Esophagus squamous epithelium (tissue), 5 donors: ENCODE measurements around the gene RBFOX2. TPM values are rescaled to one million over a fixed set of nuclear protein-coding genes. Genes with fewer than 3 reads are reported as not detected.
"Not testable (repeated sequence)": the region's sequence is repeated elsewhere in the genome, so short reads cannot be mapped to it uniquely, and the experiment has no call there.

Source experiments
- DNase-seq: peaks from one replicate; lab custom pipeline; 2025; lab: John Stamatoyannopoulos, UW
- H3K27ac ChIP-seq, 4 donors: fragments of 200-600 bp; sonication (generic); one replicate each; pipeline ENCODE4 v1.5.1; 2016 to 2019; ENCODE audit warnings: mild to moderate bottlenecking in 1 of 4
- H3K27me3 ChIP-seq, 4 donors: fragments of 200-600 bp; sonication (generic); 1 replicate in 3 of 4; 2 replicates in 1 of 4; pipeline versions ENCODE4 v1.5.1 to v1.6.0; 2017 to 2021; ENCODE audit warnings: antibody characterized with exemption in 1 of 4
- H3K36me3 ChIP-seq, 3 donors: fragments of 200-600 bp; sonication (generic); one replicate each; pipeline ENCODE4 v1.5.1; 2016 to 2019
- H3K4me1 ChIP-seq, 3 donors: fragments of 200-600 bp; sonication (generic); one replicate each; pipeline ENCODE4 v1.5.1; 2017 to 2019
- H3K4me3 ChIP-seq, 4 donors: fragments of 200-600 bp; sonication (generic); 1 replicate in 3 of 4; 2 replicates in 1 of 4; pipeline ENCODE4 v1.5.1; 2016 to 2019; ENCODE audit warnings: mild to moderate bottlenecking in 2 of 4, moderate library complexity in 1 of 4
- H3K9me3 ChIP-seq, 3 donors: fragments of 200-600 bp; sonication (generic); one replicate each; pipeline ENCODE4 v1.5.1; 2016 to 2019
- POLR2A ChIP-seq, 4 donors: fragments of 450-650 bp; IDR thresholded peaks; one replicate each; pipeline ENCODE4 v1.6.1; 2017; ENCODE audit warnings: antibody characterized with exemption in 4 of 4, mild to moderate bottlenecking in 4 of 4, moderate library complexity in 3 of 4
- WGBS, 2 donors: methylation state at CpG; one replicate each; pipeline ENCODE4 v1.1.5; 2018; 5-methylcytosine and 5-hydroxymethylcytosine counted together
- intact Hi-C: fragments of 100-400 bp; cut with DNase I; formaldehyde crosslinking; loops from one replicate; pipeline ENCODE4 v1.15.0; 2022
- total RNA-seq, 4 donors: library from RNA; depleted of rRNA; stranded (reverse); fragments of >200 nt; gene quantifications; one replicate each; pipeline ENCODE4 v1.1.0, GENCODE V29; 2016
- TF ChIP-seq, protein P1 (sequence below), 6 experiments: fragments of 450-650 bp in 4 of 6; fragments of 200-600 bp in 2 of 6; sonication (generic) in 2 of 6; IDR thresholded peaks; one replicate each; pipeline ENCODE4 v1.5.1; 2016 to 2019; ENCODE audit warnings: antibody characterized with exemption in 6 of 6, mild to moderate bottlenecking in 4 of 6, moderate library complexity in 4 of 6
- donor health status: DM: yes; HTN: yes; CAD: no.

The RBFOX2 gene
- total RNA-seq, 4 donors from 2014 or later = 33.3 to 69.6 (median 46.3) TPM

DNA sequence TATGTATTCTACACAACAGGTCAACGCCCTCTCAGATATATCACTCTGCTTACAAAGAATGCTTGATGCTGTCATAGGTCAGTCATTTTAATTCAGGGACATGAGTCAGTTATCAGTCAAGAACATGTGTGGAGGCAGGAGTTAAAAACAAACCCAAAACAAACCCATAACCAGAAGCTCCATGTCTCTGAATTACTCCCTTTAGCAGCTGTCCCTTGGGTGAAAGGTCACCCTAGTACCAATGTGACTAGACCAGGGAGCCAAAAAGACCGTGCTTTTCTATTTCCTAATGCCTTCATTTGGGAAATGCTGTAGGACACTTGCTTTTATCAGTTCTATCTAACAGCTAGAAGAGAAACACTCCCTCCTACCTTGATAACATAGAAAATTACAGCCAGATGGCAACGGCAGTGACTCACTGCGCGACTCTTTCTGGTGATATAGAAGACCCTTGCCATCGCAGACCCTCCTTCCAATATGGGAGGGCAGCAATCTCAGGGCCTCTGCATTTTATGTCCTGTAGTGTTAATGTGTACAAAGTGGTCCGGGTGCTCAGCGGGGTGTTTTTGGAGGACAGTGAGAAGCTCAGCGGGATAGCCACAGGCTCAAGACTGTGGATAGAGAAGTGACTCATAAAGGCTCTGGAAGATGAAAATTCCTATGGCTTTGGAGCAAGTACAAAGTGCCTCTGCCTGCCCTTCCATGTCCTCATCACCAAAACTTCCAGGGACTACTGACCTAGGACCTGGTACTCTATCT is 286.1 kb downstream of the RBFOX2 start:
- no peak overlapping the region for H3K4me3 ChIP-seq
- H3K4me1 ChIP-seq = peaks cover 0 to 24% (median 0%) of the 10 kb centered on the region in 3 donors
- intact Hi-C loops = no loop called here
- 85 to 95% methylated on average over 4 to 8 of the region's 9 CpGs for WGBS, 2 donors
- H3K27ac ChIP-seq = peak overlapping the region in 2 of 4 donors; percentile 24 to 57
- no peak for DNase-seq
- peaks cover 0 to 89% (median 0%) of the 10 kb centered on the region in 3 donors for H3K36me3 ChIP-seq
- no peak for TF ChIP-seq POLR2A (IDR thresholded peaks at IDR 0.05)
- TF ChIP-seq, protein P1, sequence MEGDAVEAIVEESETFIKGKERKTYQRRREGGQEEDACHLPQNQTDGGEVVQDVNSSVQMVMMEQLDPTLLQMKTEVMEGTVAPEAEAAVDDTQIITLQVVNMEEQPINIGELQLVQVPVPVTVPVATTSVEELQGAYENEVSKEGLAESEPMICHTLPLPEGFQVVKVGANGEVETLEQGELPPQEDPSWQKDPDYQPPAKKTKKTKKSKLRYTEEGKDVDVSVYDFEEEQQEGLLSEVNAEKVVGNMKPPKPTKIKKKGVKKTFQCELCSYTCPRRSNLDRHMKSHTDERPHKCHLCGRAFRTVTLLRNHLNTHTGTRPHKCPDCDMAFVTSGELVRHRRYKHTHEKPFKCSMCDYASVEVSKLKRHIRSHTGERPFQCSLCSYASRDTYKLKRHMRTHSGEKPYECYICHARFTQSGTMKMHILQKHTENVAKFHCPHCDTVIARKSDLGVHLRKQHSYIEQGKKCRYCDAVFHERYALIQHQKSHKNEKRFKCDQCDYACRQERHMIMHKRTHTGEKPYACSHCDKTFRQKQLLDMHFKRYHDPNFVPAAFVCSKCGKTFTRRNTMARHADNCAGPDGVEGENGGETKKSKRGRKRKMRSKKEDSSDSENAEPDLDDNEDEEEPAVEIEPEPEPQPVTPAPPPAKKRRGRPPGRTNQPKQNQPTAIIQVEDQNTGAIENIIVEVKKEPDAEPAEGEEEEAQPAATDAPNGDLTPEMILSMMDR (IDR thresholded peaks at IDR 0.05) = no peak
- no peaks in the 10 kb centered on the region for H3K9me3 ChIP-seq
- no peaks in the 10 kb centered on the region for H3K27me3 ChIP-seq

- no peaks in the 10 kb centered on the region for H3K9me3 ChIP-seq
- no peak for DNase-seq
- intact Hi-C loops = no loop called here
- peaks cover 0 to 89% (median 0%) of the 10 kb centered on the region in 3 donors for H3K36me3 ChIP-seq
- no peaks in the 10 kb centered on the region for H3K27me3 ChIP-seq
- no peak for TF ChIP-seq POLR2A (IDR thresholded peaks at IDR 0.05)
- TF ChIP-seq, protein P1 (IDR thresholded peaks at IDR 0.05) = no peak
- H3K27ac ChIP-seq = no peak overlapping the region
- H3K4me1 ChIP-seq = peaks cover 0 to 24% (median 0%) of the 10 kb centered on the region in 3 donors
- no peak overlapping the region for H3K4me3 ChIP-seq
- WGBS, 2 donors = 46 to 86% methylated on average over 1 of the region's 1 CpG
Measured at GRCh38 chr22:35740616-35741015, 288.0 kb downstream of the RBFOX2 start.

DNA sequence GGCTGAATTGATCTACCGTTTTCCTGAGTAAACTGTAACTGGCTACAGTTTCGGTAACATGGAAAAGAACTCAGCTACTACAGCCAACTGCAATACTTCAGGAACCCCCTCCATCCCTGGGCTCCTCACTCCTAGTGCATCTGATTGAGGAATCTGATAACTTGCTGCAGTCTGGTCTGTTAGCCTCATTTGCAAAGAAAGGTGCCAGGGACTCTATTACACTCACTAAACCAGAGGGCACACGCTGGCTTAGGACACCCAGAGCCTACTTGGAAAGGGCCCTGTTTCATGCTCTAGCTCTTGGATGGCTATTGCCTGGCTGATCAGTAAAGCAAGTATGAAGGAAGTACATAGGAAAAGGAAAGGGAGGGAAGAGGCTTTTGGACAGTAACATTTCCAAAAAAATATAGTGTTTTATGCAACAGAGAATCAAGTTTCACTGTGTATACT is 288.7 kb downstream of the RBFOX2 start:
- Histone ChIP-seq H3K4me3 (no peak overlapping the region), H3K27ac (no peak overlapping the region), H3K27me3 (no peaks in the 10 kb centered on the region), H3K9me3 (no peaks in the 10 kb centered on the region), H3K4me1 (peaks cover 0 to 24% (median 0%) of the 10 kb centered on the region in 3 donors), H3K36me3 (peaks cover 0 to 82% (median 0%) of the 10 kb centered on the region in 3 donors)
- 60 to 61% methylated on average over 2 to 3 of the region's 3 CpGs for WGBS, 2 donors
- intact Hi-C loops = no loop called here
- TF ChIP-seq POLR2A (IDR thresholded peaks at IDR 0.05) = no peak
- TF ChIP-seq, protein P1 (IDR thresholded peaks at IDR 0.05) = no peak
- no peak for DNase-seq

DNA sequence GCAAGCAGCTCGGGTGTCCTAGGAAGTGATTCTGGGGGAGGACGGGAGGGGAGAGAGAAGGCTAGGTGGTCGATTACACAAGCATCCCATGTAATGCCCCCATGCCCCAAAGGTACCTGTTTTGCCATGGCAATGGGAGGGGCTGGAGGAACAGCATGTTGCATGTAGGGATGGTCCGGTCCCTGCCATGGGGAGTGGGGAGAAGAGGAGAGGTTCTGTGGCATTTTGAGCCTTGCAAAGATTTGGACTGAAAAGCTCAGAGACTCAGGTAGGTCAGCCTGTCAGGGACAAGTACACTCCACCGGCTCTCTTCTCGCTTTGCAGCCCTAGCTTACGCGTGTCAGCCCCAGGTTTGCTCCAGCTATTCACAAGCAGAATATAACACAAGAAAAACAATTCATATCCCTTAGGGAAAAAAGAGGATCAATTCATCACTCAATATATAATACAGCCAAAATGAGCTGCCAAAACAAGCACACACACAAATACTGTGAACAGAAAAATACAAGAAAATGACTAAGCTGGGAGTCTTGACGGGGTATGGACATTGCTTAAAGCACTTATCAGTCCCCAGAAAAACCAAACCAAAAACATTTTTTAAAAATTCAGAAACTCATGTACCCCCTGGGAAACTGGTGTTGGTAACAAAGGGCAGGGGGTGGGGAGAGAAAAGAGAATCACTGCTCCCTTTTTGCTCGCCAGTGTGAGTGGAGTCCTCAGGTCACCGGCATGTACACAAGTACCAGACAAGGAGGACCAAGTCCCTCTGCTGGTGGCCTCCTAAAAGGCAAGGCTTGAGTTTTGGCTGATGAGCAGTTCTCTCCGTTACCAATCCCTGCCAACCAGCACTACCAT is 289.3 kb downstream of the RBFOX2 start:
- intact Hi-C loops = no loop called here
- Histone ChIP-seq H3K4me3 (no peak overlapping the region), H3K4me1 (peaks cover 0 to 26% (median under 1%) of the 10 kb centered on the region in 3 donors), H3K9me3 (no peaks in the 10 kb centered on the region), H3K27me3 (no peaks in the 10 kb centered on the region), H3K36me3 (peaks cover 0 to 76% (median 0%) of the 10 kb centered on the region in 3 donors), H3K27ac (no peak overlapping the region)
- TF ChIP-seq, protein P1 (IDR thresholded peaks at IDR 0.05) = peak in 2 of 6 experiments; percentile 20 to 33
- no peak for TF ChIP-seq POLR2A (IDR thresholded peaks at IDR 0.05)
- DNase-seq = no peak
- 65 to 83% methylated on average over 12 of the region's 12 CpGs for WGBS, 2 donors

- H3K4me3 ChIP-seq, H3K27ac ChIP-seq, H3K27me3 ChIP-seq, DNase-seq, H3K9me3 ChIP-seq, intact Hi-C loops: not testable (repeated sequence)
- WGBS, 2 donors = 68 to 90% methylated on average over 3 of the region's 6 CpGs
- H3K36me3 ChIP-seq = peaks cover 0 to 61% (median 0%) of the 10 kb centered on the region in 3 donors
- H3K4me1 ChIP-seq = peaks cover 0 to 28% (median 6%) of the 10 kb centered on the region in 3 donors
Measured at GRCh38 chr22:35737886-35738285, 290.7 kb downstream of the RBFOX2 start.
